ENCODE data around the gene MB.
"Not testable (repeated sequence)": the region's sequence is repeated elsewhere in the genome, so short reads cannot be mapped to it uniquely, and the experiment has no call there.

The MB gene

DNA sequence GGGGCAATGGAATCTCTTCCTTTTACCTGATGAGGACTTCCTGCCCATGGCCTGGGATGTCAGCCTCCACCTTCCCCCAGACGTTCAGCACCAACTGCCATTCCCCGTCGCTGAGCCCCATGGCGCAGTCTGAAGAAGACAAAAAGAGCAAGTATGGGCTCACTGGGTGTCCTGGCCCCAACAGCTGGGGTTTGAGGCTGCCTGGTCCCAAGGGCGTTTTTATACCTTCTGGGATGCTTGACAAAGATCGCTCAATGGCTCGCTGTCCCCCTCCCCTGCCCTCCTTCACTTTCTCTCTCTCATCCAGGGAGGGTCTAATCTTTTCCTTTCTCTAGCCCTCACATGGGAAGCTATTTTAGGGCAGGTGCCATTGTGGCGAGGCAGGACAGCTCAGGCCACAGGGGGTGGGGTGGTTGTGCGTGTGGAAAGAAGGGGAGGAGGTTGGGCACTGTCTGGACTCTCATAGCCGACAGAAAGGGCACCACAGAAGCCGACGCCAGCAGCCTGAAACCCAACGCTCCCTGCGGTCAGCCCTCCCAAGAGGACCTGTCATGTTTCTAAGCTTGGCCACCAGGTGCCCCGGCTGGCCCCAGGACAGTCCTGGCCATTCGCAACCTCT is at the start of gene MB:
TSS of gene MB (minus strand) at position 193 of the 619 bp plus-strand sequence. CDS start at position 121, 72 bp downstream.
- TF ChIP-seq ARNTL (CRISPR knock-in tag; IDR thresholded peaks at IDR 0.05; ENCODE audit: borderline replicate concordance, low read depth): no peak
- TF ChIP-seq, protein P1, sequence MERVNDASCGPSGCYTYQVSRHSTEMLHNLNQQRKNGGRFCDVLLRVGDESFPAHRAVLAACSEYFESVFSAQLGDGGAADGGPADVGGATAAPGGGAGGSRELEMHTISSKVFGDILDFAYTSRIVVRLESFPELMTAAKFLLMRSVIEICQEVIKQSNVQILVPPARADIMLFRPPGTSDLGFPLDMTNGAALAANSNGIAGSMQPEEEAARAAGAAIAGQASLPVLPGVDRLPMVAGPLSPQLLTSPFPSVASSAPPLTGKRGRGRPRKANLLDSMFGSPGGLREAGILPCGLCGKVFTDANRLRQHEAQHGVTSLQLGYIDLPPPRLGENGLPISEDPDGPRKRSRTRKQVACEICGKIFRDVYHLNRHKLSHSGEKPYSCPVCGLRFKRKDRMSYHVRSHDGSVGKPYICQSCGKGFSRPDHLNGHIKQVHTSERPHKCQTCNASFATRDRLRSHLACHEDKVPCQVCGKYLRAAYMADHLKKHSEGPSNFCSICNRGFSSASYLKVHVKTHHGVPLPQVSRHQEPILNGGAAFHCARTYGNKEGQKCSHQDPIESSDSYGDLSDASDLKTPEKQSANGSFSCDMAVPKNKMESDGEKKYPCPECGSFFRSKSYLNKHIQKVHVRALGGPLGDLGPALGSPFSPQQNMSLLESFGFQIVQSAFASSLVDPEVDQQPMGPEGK (CRISPR knock-in tag; IDR thresholded peaks at IDR 0.05; ENCODE audit: borderline replicate concordance): no peak
- no peak for ATAC-seq

- not testable (repeated sequence) for ATAC-seq
Observed at GRCh38 chr22:35666699-35667098, 49.6 kb upstream of the MB start.

GRCh38 chr22:35664955-35665587 is 47.9 kb upstream of the MB start:
- ATAC-seq: no peak
- TF ChIP-seq PPARA (CRISPR knock-in tag; IDR thresholded peaks at IDR 0.05; ENCODE audit: borderline replicate concordance) (no peak), SNAI2 (CRISPR knock-in tag; IDR thresholded peaks at IDR 0.05) (no peak), RARB (CRISPR knock-in tag; IDR thresholded peaks at IDR 0.05) (no peak), ZNF565 (CRISPR knock-in tag; conservative IDR thresholded peaks at IDR 0.05; ENCODE audit: low read depth) (no peak), CSDC2 (CRISPR knock-in tag; IDR thresholded peaks at IDR 0.05) (no peak), ESRRG (CRISPR knock-in tag; IDR thresholded peaks at IDR 0.05) (no peak), ZNF70 (CRISPR knock-in tag; IDR thresholded peaks at IDR 0.05) (no peak), ISL1 (CRISPR knock-in tag; IDR thresholded peaks at IDR 0.05) (no peak), ARNTL (CRISPR knock-in tag; IDR thresholded peaks at IDR 0.05; ENCODE audit: borderline replicate concordance, low read depth) (no peak), ZFP30 (CRISPR knock-in tag; IDR thresholded peaks at IDR 0.05) (no peak), GLIS3 (CRISPR knock-in tag; IDR thresholded peaks at IDR 0.05) (no peak), ZNF8 (CRISPR knock-in tag; IDR thresholded peaks at IDR 0.05) (no peak), ZFP3 (CRISPR knock-in tag; IDR thresholded peaks at IDR 0.05) (no peak), TOX (CRISPR knock-in tag; IDR thresholded peaks at IDR 0.05; ENCODE audit: borderline replicate concordance) (no peak), BACH2 (CRISPR knock-in tag; IDR thresholded peaks at IDR 0.05; ENCODE audit: borderline replicate concordance) (no peak)
- TF ChIP-seq, protein P2, sequence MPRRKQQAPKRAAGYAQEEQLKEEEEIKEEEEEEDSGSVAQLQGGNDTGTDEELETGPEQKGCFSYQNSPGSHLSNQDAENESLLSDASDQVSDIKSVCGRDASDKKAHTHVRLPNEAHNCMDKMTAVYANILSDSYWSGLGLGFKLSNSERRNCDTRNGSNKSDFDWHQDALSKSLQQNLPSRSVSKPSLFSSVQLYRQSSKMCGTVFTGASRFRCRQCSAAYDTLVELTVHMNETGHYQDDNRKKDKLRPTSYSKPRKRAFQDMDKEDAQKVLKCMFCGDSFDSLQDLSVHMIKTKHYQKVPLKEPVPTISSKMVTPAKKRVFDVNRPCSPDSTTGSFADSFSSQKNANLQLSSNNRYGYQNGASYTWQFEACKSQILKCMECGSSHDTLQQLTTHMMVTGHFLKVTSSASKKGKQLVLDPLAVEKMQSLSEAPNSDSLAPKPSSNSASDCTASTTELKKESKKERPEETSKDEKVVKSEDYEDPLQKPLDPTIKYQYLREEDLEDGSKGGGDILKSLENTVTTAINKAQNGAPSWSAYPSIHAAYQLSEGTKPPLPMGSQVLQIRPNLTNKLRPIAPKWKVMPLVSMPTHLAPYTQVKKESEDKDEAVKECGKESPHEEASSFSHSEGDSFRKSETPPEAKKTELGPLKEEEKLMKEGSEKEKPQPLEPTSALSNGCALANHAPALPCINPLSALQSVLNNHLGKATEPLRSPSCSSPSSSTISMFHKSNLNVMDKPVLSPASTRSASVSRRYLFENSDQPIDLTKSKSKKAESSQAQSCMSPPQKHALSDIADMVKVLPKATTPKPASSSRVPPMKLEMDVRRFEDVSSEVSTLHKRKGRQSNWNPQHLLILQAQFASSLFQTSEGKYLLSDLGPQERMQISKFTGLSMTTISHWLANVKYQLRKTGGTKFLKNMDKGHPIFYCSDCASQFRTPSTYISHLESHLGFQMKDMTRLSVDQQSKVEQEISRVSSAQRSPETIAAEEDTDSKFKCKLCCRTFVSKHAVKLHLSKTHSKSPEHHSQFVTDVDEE (CRISPR knock-in tag; IDR thresholded peaks at IDR 0.05): no peak

GRCh38 chr22:35663371-35663770 is 46.2 kb upstream of the MB start:
- no peak for ATAC-seq
- no peak for TF ChIP-seq ZFP3 (CRISPR knock-in tag; IDR thresholded peaks at IDR 0.05)
- TF ChIP-seq OSR1 (CRISPR knock-in tag; IDR thresholded peaks at IDR 0.05): no peak
- TF ChIP-seq ARNTL (CRISPR knock-in tag; IDR thresholded peaks at IDR 0.05; ENCODE audit: borderline replicate concordance, low read depth): no peak
- no peak for TF ChIP-seq ZC3H10 (CRISPR knock-in tag; IDR thresholded peaks at IDR 0.05)
- no peak for TF ChIP-seq ISL1 (CRISPR knock-in tag; IDR thresholded peaks at IDR 0.05)
- TF ChIP-seq ZNF8 (CRISPR knock-in tag; IDR thresholded peaks at IDR 0.05): no peak
- TF ChIP-seq, protein P1 (CRISPR knock-in tag; IDR thresholded peaks at IDR 0.05; ENCODE audit: borderline replicate concordance): no peak
- TF ChIP-seq TOX (CRISPR knock-in tag; IDR thresholded peaks at IDR 0.05; ENCODE audit: borderline replicate concordance): no peak
- TF ChIP-seq CSDC2 (CRISPR knock-in tag; IDR thresholded peaks at IDR 0.05): no peak
- TF ChIP-seq PPARA (CRISPR knock-in tag; IDR thresholded peaks at IDR 0.05; ENCODE audit: borderline replicate concordance): no peak
- TF ChIP-seq TCF4 (CRISPR knock-in tag; IDR thresholded peaks at IDR 0.05; ENCODE audit: borderline replicate concordance): no peak
- TF ChIP-seq, protein P2 (CRISPR knock-in tag; IDR thresholded peaks at IDR 0.05): no peak
- no peak for TF ChIP-seq ESRRG (CRISPR knock-in tag; IDR thresholded peaks at IDR 0.05)

Measured in SK-N-SH treated with all-trans-retinoic acid at 6 μM for 48 hours (cell line).